Hepatocyte (in vitro differentiated cells): Measurements from ENCODE around the gene UCK2.

Experiments used
- EZH2 ChIP-seq: fragments of 200-600 bp; sonication (generic); IDR thresholded peaks from 2 replicates; pipeline ENCODE4 v1.6.1; 2016; ENCODE audit warnings: antibody characterized with exemption, mild to moderate bottlenecking, borderline replicate concordance
- EZH2phosphoT487 ChIP-seq: fragments of 200-600 bp; sonication (generic); IDR thresholded peaks from one replicate; pipeline ENCODE4 v1.6.1; 2018; ENCODE audit warnings: antibody characterized with exemption, mild to moderate bottlenecking, low read depth, moderate library complexity; ENCODE audit not compliant: unreplicated experiment, severe bottlenecking
- TF ChIP-seq, protein P1 (sequence below): fragments of 200-600 bp; sonication (generic); IDR thresholded peaks from 2 replicates; pipeline ENCODE4 v1.5.1; 2016; ENCODE audit warnings: antibody characterized with exemption, mild to moderate bottlenecking; ENCODE audit not compliant: poor library complexity

DNA sequence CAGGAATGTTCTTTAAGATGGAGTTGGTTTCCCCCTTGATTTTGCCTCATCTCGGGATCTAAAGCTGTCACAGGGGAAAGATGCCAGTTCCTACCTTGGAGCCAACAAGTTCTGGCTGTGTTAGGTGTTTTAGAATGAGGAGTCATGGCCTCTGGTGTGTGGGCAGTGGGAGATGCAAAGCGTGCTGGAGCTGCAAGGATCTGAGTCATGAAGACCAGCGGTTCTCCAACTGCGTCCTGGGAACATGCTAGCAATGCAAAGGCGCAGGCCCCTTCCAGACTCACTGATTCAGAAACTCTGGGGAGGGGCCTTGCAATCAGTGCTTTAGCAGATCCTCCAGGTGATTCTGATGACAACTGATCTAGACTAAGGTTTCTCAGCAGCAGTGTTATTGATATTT lies 109.1 kb downstream of the UCK2 start:
- TF ChIP-seq, protein P1, sequence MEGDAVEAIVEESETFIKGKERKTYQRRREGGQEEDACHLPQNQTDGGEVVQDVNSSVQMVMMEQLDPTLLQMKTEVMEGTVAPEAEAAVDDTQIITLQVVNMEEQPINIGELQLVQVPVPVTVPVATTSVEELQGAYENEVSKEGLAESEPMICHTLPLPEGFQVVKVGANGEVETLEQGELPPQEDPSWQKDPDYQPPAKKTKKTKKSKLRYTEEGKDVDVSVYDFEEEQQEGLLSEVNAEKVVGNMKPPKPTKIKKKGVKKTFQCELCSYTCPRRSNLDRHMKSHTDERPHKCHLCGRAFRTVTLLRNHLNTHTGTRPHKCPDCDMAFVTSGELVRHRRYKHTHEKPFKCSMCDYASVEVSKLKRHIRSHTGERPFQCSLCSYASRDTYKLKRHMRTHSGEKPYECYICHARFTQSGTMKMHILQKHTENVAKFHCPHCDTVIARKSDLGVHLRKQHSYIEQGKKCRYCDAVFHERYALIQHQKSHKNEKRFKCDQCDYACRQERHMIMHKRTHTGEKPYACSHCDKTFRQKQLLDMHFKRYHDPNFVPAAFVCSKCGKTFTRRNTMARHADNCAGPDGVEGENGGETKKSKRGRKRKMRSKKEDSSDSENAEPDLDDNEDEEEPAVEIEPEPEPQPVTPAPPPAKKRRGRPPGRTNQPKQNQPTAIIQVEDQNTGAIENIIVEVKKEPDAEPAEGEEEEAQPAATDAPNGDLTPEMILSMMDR: no peak
- no peak for TF ChIP-seq EZH2
- no peak for TF ChIP-seq EZH2phosphoT487
